ENCODE results near the gene ADGRL2. TPM values are rescaled to one million over a fixed set of nuclear protein-coding genes. Genes with fewer than 3 reads are reported as not detected.
"Not testable (repeated sequence)": the region's sequence is repeated elsewhere in the genome, so short reads cannot be mapped to it uniquely, and the experiment has no call there.

Gene ADGRL2
- total RNA-seq, 1 donor from 2014 or later = 70.8 TPM

- TF ChIP-seq CTCF (IDR thresholded peaks at IDR 0.05; ENCODE audit: unreplicated experiment) = no peak
- no peaks in the 10 kb centered on the region for H3K9me3 Mint-ChIP-seq (ENCODE audit: low read depth)
- no peak for DNase-seq (ENCODE audit: low spot score, unreplicated experiment)
- H3K4me1 Mint-ChIP-seq (ENCODE audit: low read depth) = peaks cover 18% of the 10 kb centered on the region
- H3K27ac Mint-ChIP-seq = no peak overlapping the region
- no peak overlapping the region for H3K4me3 Mint-ChIP-seq (ENCODE audit: low read depth)
- H3K36me3 Mint-ChIP-seq (ENCODE audit: insufficient read depth) = peaks cover 4% of the 10 kb centered on the region
- no peaks in the 10 kb centered on the region for H3K27me3 Mint-ChIP-seq
Measured at GRCh38 chr1:81885291-81885690, 84.6 kb downstream of the ADGRL2 start.

- DNase-seq (ENCODE audit: low spot score, unreplicated experiment); H3K9me3 Mint-ChIP-seq (ENCODE audit: low read depth); H3K4me3 Mint-ChIP-seq (ENCODE audit: low read depth); H3K27me3 Mint-ChIP-seq; H3K27ac Mint-ChIP-seq; H3K36me3 Mint-ChIP-seq (ENCODE audit: insufficient read depth): not testable (repeated sequence)
- peaks cover 15% of the 10 kb centered on the region for H3K4me1 Mint-ChIP-seq (ENCODE audit: low read depth)
Measured at GRCh38 chr1:81886292-81886691, 85.6 kb downstream of the ADGRL2 start.

GRCh38 chr1:81887421-81888144 is 86.8 kb downstream of the ADGRL2 start:
- Mint-ChIP-seq H3K9me3 (ENCODE audit: low read depth) (no peaks in the 10 kb centered on the region), H3K4me3 (ENCODE audit: low read depth) (no peak overlapping the region), H3K36me3 (ENCODE audit: insufficient read depth) (peaks cover 4% of the 10 kb centered on the region), H3K4me1 (ENCODE audit: low read depth) (peaks cover 8% of the 10 kb centered on the region), H3K27ac (no peak overlapping the region), H3K27me3 (no peaks in the 10 kb centered on the region)
- TF ChIP-seq CTCF (IDR thresholded peaks at IDR 0.05; ENCODE audit: unreplicated experiment) = no peak
- DNase-seq (ENCODE audit: low spot score, unreplicated experiment) = no peak

GRCh38 chr1:81889166-81889565 is 88.4 kb downstream of the ADGRL2 start:
- H3K36me3 Mint-ChIP-seq (ENCODE audit: insufficient read depth) = peaks cover 3% of the 10 kb centered on the region
- no peak for DNase-seq (ENCODE audit: low spot score, unreplicated experiment)
- H3K27me3 Mint-ChIP-seq = no peaks in the 10 kb centered on the region
- no peak overlapping the region for H3K27ac Mint-ChIP-seq
- no peak overlapping the region for H3K4me3 Mint-ChIP-seq (ENCODE audit: low read depth)
- H3K9me3 Mint-ChIP-seq (ENCODE audit: low read depth) = no peaks in the 10 kb centered on the region
- TF ChIP-seq CTCF (IDR thresholded peaks at IDR 0.05; ENCODE audit: unreplicated experiment) = no peak
- H3K4me1 Mint-ChIP-seq (ENCODE audit: low read depth) = peaks cover 7% of the 10 kb centered on the region

GRCh38 chr1:81894867-81895266 is 94.1 kb downstream of the ADGRL2 start:
- Mint-ChIP-seq H3K36me3 (ENCODE audit: insufficient read depth) (no peaks in the 10 kb centered on the region), H3K27ac (no peak overlapping the region), H3K9me3 (ENCODE audit: low read depth) (no peaks in the 10 kb centered on the region), H3K27me3 (no peaks in the 10 kb centered on the region), H3K4me3 (ENCODE audit: low read depth) (no peak overlapping the region), H3K4me1 (ENCODE audit: low read depth) (peaks cover 19% of the 10 kb centered on the region)
- DNase-seq (ENCODE audit: low spot score, unreplicated experiment) = no peak
- no peak for TF ChIP-seq CTCF (IDR thresholded peaks at IDR 0.05; ENCODE audit: unreplicated experiment)

- H3K4me3 Mint-ChIP-seq (ENCODE audit: low read depth) = no peak overlapping the region
- TF ChIP-seq CTCF (IDR thresholded peaks at IDR 0.05; ENCODE audit: unreplicated experiment) = no peak
- peaks cover 17% of the 10 kb centered on the region for H3K4me1 Mint-ChIP-seq (ENCODE audit: low read depth)
Measured at GRCh38 chr1:81899214-81899821, 98.6 kb downstream of the ADGRL2 start.

More at GRCh38 chr1:81899214-81899821, 98.6 kb downstream of the ADGRL2 start:
- DNase-seq (ENCODE audit: low spot score, unreplicated experiment) = no peak
- no peaks in the 10 kb centered on the region for H3K27me3 Mint-ChIP-seq
- H3K27ac Mint-ChIP-seq = no peak overlapping the region
- H3K36me3 Mint-ChIP-seq (ENCODE audit: insufficient read depth) = peaks cover 1% of the 10 kb centered on the region
- H3K9me3 Mint-ChIP-seq (ENCODE audit: low read depth) = no peaks in the 10 kb centered on the region
